ENCODE measurements around the gene KAT6B.

KAT6B gene

DNA sequence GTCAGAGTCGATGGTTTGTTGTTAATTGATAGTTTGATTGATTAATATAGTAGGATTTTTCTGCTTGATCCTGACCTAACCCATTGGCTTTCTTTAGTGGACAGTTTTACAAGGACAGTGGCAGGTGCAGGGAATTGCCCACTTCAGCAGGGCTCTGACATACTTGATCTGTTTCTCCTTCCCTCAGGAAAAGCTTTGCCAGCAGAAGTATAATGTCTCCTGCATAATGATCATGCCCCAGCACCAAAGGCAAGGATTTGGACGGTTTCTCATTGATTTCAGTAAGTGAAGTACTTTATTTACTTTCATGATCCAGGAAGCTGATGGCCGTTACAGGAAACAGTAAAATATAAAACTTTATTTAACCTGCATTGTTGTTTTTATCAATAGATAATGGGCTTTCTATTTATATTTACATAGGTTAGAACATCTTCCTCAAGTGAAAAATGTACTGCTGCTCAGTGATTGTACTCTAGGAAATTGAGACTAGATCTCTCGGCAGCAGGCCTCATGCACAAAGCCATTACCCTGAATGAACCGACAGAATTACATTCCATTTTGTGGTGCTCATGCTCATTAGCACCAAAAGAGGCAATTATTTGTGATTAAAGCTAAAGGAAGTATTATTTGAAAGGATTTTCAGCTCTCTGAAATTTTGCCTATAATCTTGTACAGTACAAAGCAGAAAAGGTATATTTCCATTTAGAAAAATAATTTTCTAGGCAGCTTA, 162.6 kb downstream of the KAT6B start:
- TF ChIP-seq, protein P1, sequence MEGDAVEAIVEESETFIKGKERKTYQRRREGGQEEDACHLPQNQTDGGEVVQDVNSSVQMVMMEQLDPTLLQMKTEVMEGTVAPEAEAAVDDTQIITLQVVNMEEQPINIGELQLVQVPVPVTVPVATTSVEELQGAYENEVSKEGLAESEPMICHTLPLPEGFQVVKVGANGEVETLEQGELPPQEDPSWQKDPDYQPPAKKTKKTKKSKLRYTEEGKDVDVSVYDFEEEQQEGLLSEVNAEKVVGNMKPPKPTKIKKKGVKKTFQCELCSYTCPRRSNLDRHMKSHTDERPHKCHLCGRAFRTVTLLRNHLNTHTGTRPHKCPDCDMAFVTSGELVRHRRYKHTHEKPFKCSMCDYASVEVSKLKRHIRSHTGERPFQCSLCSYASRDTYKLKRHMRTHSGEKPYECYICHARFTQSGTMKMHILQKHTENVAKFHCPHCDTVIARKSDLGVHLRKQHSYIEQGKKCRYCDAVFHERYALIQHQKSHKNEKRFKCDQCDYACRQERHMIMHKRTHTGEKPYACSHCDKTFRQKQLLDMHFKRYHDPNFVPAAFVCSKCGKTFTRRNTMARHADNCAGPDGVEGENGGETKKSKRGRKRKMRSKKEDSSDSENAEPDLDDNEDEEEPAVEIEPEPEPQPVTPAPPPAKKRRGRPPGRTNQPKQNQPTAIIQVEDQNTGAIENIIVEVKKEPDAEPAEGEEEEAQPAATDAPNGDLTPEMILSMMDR (conservative IDR thresholded peaks at IDR 0.05; ENCODE audit: control insufficient read depth, insufficient read depth, low read depth, low read length) = no peak
- no peak overlapping the region for H3K4me3 ChIP-seq (ENCODE audit: control insufficient read depth, low read depth, low read length)
- DNase-seq (ENCODE audit: low read depth) = no peak

DNA sequence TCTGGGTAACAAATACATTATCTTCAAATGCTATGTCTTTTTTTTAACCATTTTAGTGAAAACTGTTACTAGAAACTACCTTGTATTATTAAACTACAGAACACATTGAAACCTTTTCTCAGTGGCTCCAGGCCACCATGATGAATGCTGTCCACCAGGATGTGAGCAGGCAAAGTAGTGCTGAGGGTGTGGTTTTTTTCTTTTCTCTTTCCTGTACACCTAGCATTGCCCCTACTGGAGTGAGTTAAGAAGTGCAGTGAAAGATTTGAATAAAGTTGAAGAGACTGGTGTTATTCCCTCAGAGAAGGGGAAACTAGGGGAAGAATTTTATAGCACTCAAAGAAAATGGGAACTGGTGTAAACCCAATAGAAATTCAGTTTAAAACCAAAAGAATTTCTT, 165.0 kb downstream of the KAT6B start:
- DNase-seq (ENCODE audit: low read depth) = no peak
- H3K4me3 ChIP-seq (ENCODE audit: control insufficient read depth, low read depth, low read length) = no peak overlapping the region
- TF ChIP-seq, protein P1 (conservative IDR thresholded peaks at IDR 0.05; ENCODE audit: control insufficient read depth, insufficient read depth, low read depth, low read length) = peak; percentile 14

DNA sequence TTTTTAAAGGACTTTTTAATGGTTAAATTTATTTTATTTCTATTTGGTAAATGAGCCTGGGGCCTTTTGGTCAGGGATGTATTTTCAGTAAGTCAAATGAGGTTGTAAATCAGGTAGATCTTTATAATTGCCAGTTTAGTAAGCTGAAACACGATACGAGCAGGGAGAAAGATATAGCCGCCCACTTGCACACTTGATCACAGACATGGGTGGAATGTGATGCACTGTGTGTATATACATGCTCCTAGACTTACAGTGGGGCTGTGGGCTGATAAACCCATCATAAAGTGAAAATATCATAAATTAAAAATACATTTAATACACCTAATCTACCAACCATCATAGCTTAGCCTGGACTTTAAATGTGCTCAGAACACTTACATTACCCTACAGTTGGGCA, 165.7 kb downstream of the KAT6B start:
- no peak for DNase-seq (ENCODE audit: low read depth)
- no peak overlapping the region for H3K4me3 ChIP-seq (ENCODE audit: control insufficient read depth, low read depth, low read length)
- TF ChIP-seq, protein P1 (conservative IDR thresholded peaks at IDR 0.05; ENCODE audit: control insufficient read depth, insufficient read depth, low read depth, low read length) = no peak

DNA sequence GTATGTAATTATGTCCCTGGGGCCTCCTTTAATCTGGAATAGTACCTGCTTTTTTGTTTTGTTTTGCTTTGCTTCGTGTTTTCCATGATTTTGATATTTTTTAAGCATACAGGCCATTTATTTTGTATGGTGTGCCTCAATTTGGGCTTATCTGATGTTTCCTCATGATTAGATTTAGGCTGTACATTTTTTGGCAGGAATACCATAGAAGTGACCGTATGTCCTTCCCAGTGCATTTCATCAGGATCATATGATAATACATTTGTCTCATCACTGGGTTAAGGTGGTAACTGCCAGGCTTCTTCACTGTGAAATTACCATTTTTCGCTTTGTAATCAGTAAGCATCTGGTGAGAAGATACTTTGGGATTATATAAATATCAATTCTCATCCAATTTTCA, 167.2 kb downstream of the KAT6B start:
- TF ChIP-seq, protein P1 (conservative IDR thresholded peaks at IDR 0.05; ENCODE audit: control insufficient read depth, insufficient read depth, low read depth, low read length) = no peak
- DNase-seq (ENCODE audit: low read depth) = no peak
- H3K4me3 ChIP-seq (ENCODE audit: control insufficient read depth, low read depth, low read length) = no peak overlapping the region

DNA sequence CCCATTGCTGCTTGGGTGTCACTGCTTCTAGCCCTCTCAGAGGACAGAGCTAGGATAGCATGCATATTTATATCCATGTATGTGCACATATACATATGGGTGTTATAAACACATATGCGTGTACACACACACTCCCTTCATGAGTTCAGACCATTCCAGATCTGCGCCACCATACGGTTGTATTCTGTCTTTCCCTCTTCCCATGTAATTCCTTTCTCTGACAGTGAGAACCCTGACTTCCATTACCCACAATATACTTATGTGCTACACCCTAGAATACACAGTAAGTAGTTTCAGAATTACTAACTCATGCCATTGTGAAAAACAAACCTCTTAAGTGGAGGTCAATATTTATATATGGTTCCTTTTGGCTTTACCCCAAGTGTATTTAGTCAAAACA, 168.5 kb downstream of the KAT6B start:
- DNase-seq (ENCODE audit: low read depth) = no peak
- no peak overlapping the region for H3K4me3 ChIP-seq (ENCODE audit: control insufficient read depth, low read depth, low read length)
- TF ChIP-seq, protein P1 (conservative IDR thresholded peaks at IDR 0.05; ENCODE audit: control insufficient read depth, insufficient read depth, low read depth, low read length) = no peak

DNA sequence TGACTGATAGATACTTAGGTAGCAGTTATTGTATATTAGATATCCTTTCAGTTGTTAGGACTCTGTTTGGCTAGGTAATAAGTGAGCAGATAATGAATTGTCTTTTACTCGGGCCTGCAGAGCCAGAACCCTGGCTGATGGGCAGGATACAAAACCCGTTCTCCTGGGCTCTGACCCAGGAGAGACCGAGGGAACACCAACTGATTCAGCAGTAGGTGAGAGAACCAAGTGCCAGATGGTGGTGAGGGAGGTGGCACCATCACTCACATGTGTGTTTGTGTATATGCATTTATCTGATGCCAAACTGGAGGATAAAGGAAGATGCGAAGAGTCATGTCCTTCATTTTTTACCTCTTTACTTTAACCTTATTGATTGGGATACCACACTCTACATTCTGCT, 169.4 kb downstream of the KAT6B start:
- no peak for DNase-seq (ENCODE audit: low read depth)
- H3K4me3 ChIP-seq (ENCODE audit: control insufficient read depth, low read depth, low read length) = no peak overlapping the region
- TF ChIP-seq, protein P1 (conservative IDR thresholded peaks at IDR 0.05; ENCODE audit: control insufficient read depth, insufficient read depth, low read depth, low read length) = no peak
